GM12875 (cell line): ENCODE data around the gene SIDT1.

Source experiments
- H3K4me3 ChIP-seq: one replicate; pipeline ENCODE4 v1.5.1; 2011; ENCODE audit warnings: low read depth, low read length, control low read depth
- CTCF ChIP-seq: IDR thresholded peaks from 2 replicates; pipeline ENCODE4 v1.5.1; 2011; ENCODE audit warnings: low read depth, mild to moderate bottlenecking, control low read depth, inconsistent platforms, low read length, moderate library complexity, borderline replicate concordance; ENCODE audit not compliant: insufficient read depth

SIDT1 gene

GRCh38 chr3:113668015-113668414 lies 135.7 kb downstream of the SIDT1 start:
- no peak for TF ChIP-seq CTCF
- no peak overlapping the region for H3K4me3 ChIP-seq

GRCh38 chr3:113673593-113673992 lies 141.2 kb downstream of the SIDT1 start:
- no peak for TF ChIP-seq CTCF
- no peak overlapping the region for H3K4me3 ChIP-seq

GRCh38 chr3:113676261-113676660 lies 143.9 kb downstream of the SIDT1 start:
- no peak for TF ChIP-seq CTCF
- no peak overlapping the region for H3K4me3 ChIP-seq

GRCh38 chr3:113677737-113678136 lies 145.4 kb downstream of the SIDT1 start:
- TF ChIP-seq CTCF = no peak
- H3K4me3 ChIP-seq = no peak overlapping the region

GRCh38 chr3:113678773-113679172 lies 146.4 kb downstream of the SIDT1 start:
- TF ChIP-seq CTCF = no peak
- no peak overlapping the region for H3K4me3 ChIP-seq
